ENCODE data around the gene BNIP5.

DNA sequence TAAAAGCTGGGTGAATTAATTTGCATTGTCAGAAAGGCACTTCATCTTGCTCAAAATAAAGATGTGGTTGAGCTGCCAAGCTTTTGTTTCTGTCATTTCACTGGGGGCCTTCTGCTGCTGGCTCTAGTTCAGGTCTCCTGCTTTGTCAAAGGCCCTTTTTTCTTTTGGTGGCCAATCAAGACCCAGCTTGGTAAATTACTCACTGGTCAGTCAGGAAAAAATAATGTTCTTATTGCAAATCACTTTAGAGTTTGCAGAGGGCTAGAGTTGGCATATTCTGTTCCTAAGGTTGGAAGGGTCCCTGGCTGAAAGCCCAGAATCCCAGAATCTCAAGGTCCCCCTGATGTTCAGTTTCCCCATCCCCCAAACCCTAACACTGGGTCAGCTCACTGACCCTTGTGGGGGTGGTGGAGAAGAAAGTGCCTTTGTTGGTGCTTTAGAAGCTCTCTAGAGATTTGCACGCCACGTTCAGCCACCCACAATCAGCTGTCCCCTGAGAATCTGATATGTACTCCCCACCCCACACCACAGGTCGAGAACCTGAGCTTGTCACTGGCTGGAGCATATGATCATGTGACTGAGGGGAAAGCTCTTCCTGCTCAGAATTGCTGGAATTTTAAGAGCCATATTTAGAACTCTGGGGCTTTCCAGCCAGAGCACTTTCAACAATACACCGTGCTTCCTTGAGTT is 21.7 kb upstream of the BNIP5 start:
- TF ChIP-seq CTCF (IDR thresholded peaks at IDR 0.05) (no peak), POLR2AphosphoS5 (IDR thresholded peaks at IDR 0.05) (peak in 1 of 2 donors; percentile 21), POLR2A (IDR thresholded peaks at IDR 0.05; ENCODE audit: low read depth) (no peak)

All from esophagus muscularis mucosa (tissue), 3 donors.